IMR-90 (cell line): ENCODE data around the gene NEUROD2.

Experiments
- BHLHE40 ChIP-seq: fragments of 150-350 bp; IDR thresholded peaks from 2 replicates; pipeline ENCODE4 v1.6.1; 2016; ENCODE audit warnings: mild to moderate bottlenecking, low read depth, low read length
- CEBPB ChIP-seq: IDR thresholded peaks from 2 replicates; pipeline ENCODE4 v1.6.1; 2012; ENCODE audit warnings: low read depth, low read length, improper control_type of control experiment
- CHD1 ChIP-seq: IDR thresholded peaks from 2 replicates; pipeline ENCODE4 v1.6.1; 2012; ENCODE audit warnings: low read depth, low read length, improper control_type of control experiment
- FOS ChIP-seq: fragments of 150-350 bp; IDR thresholded peaks from 2 replicates; pipeline ENCODE4 v1.6.1; 2016; ENCODE audit warnings: low read depth, low read length
- MAFK ChIP-seq: IDR thresholded peaks from 2 replicates; pipeline ENCODE4 v1.6.1; 2012; ENCODE audit warnings: low read depth, low read length, improper control_type of control experiment
- MAZ ChIP-seq: IDR thresholded peaks from 2 replicates; pipeline ENCODE4 v1.6.1; 2012; ENCODE audit warnings: low read depth, mild to moderate bottlenecking, low read length, improper control_type of control experiment, moderate library complexity, borderline replicate concordance
- MXI1 ChIP-seq: IDR thresholded peaks from 2 replicates; pipeline ENCODE4 v1.6.1; 2012; ENCODE audit warnings: low read depth, mild to moderate bottlenecking, low read length, moderate library complexity, borderline replicate concordance
- NFE2L2 ChIP-seq: fragments of 150-350 bp; IDR thresholded peaks from 2 replicates; pipeline ENCODE4 v1.6.1; 2016; ENCODE audit warnings: low read depth, mild to moderate bottlenecking, low read length
- POLR2A ChIP-seq: IDR thresholded peaks from 2 replicates; pipeline ENCODE4 v1.6.1; 2012; ENCODE audit warnings: mild to moderate bottlenecking, low read depth, low read length
- RAD21 ChIP-seq: IDR thresholded peaks from 2 replicates; pipeline ENCODE4 v1.6.1; 2012; ENCODE audit warnings: low read length, improper control_type of control experiment
- TF ChIP-seq, protein P1 (sequence below): conservative IDR thresholded peaks from 2 replicates; pipeline ENCODE4 v1.5.1; 2012; ENCODE audit warnings: mild to moderate bottlenecking, low read depth, low read length, improper control_type of control experiment
- TF ChIP-seq, protein P2 (sequence below): fragments of 150-350 bp; IDR thresholded peaks from 2 replicates; pipeline ENCODE4 v1.6.1; 2016; ENCODE audit warnings: low read depth, mild to moderate bottlenecking, low read length, moderate library complexity, borderline replicate concordance
- TF ChIP-seq, protein P3 (sequence below): fragments of 150-350 bp; IDR thresholded peaks from 2 replicates; pipeline ENCODE4 v1.6.1; 2017; ENCODE audit warnings: mild to moderate bottlenecking, antibody characterized with exemption, low read length, low read depth

DNA sequence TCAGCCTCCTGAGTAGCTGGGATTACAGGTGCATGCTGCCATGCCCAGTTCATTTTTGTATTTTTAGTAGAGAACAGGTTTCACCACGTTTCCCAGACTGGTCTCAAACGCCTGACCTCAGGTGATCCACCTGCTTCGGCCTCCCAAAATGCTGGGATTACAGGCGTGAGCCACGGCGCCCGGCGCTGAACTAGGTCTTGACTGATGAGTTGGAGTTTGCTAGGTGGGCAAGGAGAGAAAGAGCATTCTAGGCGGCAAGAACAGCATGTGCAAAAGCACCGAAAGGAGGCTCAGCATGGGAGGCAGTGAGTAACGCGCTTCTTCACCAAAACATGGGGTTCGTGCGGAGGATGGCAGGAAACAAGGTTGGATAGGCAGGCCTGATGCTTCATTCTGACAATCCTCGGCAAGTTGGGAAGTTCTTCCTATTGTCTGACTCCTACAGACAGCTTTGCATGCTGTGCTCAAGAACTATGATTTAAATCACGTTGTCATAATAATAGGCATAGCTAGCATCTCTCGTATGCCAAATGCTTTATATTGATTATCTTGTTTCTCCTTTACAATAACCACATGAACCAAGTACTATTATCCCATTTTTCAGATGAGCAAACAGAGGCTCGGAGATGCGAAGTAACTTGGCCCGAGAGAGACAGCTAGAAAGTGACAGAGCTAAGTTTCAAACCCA lies 26.5 kb downstream of the NEUROD2 start:
- TF ChIP-seq, protein P1, sequence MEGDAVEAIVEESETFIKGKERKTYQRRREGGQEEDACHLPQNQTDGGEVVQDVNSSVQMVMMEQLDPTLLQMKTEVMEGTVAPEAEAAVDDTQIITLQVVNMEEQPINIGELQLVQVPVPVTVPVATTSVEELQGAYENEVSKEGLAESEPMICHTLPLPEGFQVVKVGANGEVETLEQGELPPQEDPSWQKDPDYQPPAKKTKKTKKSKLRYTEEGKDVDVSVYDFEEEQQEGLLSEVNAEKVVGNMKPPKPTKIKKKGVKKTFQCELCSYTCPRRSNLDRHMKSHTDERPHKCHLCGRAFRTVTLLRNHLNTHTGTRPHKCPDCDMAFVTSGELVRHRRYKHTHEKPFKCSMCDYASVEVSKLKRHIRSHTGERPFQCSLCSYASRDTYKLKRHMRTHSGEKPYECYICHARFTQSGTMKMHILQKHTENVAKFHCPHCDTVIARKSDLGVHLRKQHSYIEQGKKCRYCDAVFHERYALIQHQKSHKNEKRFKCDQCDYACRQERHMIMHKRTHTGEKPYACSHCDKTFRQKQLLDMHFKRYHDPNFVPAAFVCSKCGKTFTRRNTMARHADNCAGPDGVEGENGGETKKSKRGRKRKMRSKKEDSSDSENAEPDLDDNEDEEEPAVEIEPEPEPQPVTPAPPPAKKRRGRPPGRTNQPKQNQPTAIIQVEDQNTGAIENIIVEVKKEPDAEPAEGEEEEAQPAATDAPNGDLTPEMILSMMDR, result no peak
- no peak for TF ChIP-seq CEBPB
- TF ChIP-seq BHLHE40, result no peak
- TF ChIP-seq NFE2L2, result no peak
- no peak for TF ChIP-seq POLR2A
- TF ChIP-seq, protein P2, sequence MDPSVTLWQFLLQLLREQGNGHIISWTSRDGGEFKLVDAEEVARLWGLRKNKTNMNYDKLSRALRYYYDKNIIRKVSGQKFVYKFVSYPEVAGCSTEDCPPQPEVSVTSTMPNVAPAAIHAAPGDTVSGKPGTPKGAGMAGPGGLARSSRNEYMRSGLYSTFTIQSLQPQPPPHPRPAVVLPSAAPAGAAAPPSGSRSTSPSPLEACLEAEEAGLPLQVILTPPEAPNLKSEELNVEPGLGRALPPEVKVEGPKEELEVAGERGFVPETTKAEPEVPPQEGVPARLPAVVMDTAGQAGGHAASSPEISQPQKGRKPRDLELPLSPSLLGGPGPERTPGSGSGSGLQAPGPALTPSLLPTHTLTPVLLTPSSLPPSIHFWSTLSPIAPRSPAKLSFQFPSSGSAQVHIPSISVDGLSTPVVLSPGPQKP, result no peak
- TF ChIP-seq MXI1, result no peak
- TF ChIP-seq FOS, result no peak
- no peak for TF ChIP-seq MAFK
- TF ChIP-seq, protein P3, sequence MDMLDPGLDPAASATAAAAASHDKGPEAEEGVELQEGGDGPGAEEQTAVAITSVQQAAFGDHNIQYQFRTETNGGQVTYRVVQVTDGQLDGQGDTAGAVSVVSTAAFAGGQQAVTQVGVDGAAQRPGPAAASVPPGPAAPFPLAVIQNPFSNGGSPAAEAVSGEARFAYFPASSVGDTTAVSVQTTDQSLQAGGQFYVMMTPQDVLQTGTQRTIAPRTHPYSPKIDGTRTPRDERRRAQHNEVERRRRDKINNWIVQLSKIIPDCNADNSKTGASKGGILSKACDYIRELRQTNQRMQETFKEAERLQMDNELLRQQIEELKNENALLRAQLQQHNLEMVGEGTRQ, result no peak
- no peak for TF ChIP-seq CHD1
- no peak for TF ChIP-seq MAZ
- TF ChIP-seq RAD21, result no peak
